Epidermal melanocyte (primary cell): ENCODE data around the gene ZCCHC4.
"Not testable (repeated sequence)": the region's sequence is repeated elsewhere in the genome, so short reads cannot be mapped to it uniquely, and the experiment has no call there.

Source experiments
- DNase-seq: peaks from one replicate; pipeline ENCODE4 v3.0.0; 2011; ENCODE audit warnings: low spot score; ENCODE audit not compliant: insufficient read length

The ZCCHC4 gene

DNA sequence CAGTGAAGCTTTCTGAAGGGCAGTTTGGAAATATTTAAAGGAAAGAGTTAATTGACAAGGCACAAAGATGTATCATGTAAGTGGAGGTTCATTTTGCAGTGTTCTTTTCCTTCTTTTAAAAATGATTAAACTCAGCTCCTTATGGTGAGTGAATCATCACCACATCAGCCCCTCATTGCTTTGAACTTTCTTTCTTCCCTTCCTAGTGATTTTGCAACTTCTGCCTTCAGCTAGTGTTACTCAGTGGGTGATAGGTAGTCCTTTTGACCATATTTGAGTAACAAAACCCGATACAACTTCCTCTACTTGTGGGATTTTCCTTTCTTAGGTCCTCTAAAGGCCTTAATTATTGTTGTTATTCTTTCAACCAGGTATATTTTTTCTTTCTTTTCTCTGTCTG, 8.2 kb downstream of the ZCCHC4 start:
- DNase-seq = no peak

DNA sequence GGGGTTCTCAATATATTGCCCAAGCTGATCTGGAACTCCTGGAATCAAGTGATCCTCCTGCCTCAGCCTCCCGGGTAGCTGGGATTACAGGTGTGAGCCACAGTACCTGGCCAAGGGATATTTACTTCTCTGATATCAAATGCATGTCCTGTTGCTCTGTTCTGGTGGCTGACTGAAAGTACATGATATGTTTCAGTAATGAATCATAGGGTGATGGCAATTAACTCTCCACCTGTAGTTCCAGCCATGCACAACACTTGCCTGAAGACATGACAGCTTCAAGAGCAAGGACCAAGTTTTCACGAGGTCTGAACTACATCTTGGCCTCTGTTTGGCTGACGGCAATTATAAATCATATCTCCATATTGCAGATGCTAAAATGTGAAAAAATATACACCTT, 9.1 kb downstream of the ZCCHC4 start:
- no peak for DNase-seq

DNA sequence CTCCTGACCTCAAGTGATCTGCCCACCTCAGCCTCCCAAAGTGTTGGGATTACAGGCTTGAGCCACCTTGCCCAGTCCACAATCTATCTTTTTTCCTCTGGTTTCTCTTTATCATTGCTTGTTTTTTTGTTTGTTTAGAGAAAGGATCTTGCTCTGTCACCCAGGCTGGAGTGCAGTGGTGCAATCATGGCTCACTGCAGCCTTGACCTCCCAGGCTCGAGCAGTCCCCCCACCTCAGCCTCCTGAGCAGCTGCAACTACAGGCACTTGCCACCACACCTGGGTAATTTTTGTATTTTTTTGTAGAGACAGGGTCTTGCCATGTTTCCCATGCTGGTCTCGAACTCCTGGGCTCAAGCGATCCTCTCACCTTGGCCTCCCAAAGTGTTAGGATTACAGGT, 15.9 kb downstream of the ZCCHC4 start:
- not testable (repeated sequence) for DNase-seq

DNA sequence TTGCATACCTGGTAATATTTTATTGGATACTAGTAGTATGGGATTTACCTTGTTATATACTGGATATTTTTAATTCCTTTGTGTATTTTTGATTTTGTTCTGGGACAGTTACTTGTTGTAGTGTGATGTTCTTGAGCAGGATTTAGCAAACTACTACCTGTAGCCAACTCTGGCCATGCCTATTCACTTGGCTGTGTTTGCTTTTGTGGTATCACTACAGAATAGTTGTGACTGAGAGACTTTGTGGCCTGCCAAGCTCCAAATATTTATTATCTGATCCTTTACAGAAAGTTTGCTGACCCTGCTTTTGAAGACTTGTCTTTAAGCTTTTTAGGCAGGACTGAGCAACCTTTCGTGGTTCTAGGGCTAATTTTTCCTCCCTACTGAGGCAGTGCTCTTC, 17.8 kb downstream of the ZCCHC4 start:
- DNase-seq = no peak

DNA sequence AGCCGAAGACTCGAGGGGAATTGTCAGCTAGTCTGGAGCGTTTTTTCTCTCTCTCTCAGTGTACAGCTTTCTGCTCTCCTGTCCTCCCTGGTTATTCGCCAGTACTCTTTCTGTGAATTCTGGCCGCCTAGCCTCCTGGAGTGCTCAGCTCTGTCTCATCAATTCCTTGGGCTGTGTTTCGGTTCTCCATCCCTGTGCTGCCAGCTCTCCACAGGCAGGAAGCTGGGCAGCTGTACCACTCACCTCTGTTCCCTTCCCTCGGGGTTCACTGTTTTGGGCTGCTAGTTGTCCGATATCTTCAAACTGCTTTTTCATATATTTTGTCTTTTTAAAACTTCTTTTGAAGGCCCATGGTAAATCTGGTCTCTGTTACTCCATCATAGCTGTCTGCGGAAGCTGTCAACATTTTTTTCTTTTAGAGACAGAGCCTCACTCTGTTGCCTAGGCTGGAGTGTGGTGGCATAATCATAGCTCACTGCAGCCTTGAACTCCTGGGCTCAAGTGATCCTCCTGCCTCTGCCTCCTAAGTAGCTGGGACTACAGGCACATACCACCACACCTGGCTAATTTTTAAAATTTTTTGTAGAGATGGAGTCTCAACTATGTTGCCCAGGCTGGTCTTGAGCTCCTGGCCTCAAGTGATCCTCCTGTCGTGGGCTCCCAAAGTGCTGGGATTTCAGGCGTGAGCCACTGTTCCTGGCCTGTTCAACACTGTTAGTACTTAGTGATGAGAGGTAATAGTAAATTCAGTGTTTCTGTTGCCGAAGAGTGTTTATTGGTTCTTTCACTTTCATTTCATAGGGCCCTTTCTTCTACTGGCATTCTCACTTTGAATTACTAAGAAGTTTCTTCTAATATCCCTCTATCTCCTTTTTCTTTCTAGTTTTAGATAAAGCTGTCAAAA, 18.6 kb downstream of the ZCCHC4 start:
- no peak for DNase-seq

DNA sequence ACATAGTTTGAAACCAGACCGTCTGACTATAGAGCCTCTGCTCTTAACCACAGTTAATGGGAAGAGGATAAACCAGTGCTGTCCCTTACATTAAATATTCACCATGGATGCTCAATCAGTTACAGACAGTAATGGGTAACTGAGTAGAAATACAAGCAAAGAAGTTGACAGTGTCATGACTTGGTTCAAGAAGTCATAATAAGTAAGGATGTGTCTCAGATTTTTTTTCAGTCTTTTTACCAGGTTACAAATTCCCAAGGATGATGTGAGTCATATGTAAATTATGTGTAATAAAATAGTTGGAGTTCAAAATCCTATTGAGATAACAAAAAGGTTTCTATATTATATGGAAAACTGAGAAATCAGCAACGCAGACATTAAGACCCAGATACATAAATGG, 31.1 kb downstream of the ZCCHC4 start:
- no peak for DNase-seq

GRCh38 chr4:25345744-25346143, 33.2 kb downstream of the ZCCHC4 start:
- DNase-seq = no peak

GRCh38 chr4:25346913-25347312, 34.3 kb downstream of the ZCCHC4 start:
- DNase-seq = no peak

- no peak for DNase-seq
Measured at GRCh38 chr4:25347473-25347872, 34.9 kb downstream of the ZCCHC4 start.

DNA sequence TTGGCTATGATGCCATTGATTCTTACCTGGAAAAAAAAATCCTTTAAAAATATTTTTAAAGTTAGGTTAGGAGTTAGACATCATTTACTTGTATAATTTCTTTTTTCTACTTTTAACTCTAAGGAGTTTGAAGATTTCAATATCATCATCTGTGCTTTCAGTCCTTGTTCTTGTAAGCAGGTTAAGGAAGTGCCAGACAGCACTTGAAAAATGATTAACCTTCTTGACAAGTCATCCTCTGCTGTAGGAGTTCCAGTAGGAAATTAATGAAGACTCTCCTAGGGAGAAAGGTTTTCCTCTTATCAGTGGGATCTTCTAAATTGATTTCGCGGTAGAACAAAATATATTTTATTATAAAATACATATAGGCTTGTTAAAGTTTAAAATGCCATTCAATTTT, 35.4 kb downstream of the ZCCHC4 start:
- no peak for DNase-seq

- DNase-seq = no peak
Measured at GRCh38 chr4:25350561-25350960, 38.0 kb downstream of the ZCCHC4 start.

DNA sequence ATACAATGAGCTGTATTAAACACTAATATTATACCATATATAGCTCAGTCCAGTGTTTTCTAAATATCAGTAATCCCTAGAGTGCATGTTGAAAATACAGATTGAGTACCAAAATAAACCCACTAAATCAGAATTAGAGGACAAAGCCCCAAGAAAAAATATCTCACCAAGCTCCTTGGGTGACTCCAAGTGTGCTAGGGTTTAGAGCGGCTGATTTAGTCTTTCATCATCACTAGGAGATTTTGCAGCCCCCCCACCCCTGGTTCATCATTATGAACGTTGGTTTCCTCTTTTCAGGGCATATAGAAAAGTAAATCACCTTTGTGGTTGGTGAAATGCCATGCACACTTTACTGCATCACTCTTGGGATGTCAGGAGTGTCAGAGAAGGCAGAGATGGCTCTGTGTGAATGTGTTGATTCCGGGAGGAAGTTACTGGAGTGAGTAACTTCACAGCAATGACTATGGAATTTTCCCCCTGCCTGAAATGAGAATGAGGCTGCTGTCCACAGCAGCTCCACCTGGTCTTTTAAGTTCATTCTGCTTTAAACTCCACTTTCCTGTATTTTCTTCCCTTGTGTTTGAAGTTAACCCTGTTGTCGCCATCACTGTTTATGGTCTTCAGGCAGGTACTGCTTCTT, 39.3 kb downstream of the ZCCHC4 start:
- DNase-seq = no peak

- no peak for DNase-seq
Measured at GRCh38 chr4:25356068-25356467, 43.5 kb downstream of the ZCCHC4 start.

- no peak for DNase-seq
Measured at GRCh38 chr4:25358515-25359275, 46.1 kb downstream of the ZCCHC4 start.

DNA sequence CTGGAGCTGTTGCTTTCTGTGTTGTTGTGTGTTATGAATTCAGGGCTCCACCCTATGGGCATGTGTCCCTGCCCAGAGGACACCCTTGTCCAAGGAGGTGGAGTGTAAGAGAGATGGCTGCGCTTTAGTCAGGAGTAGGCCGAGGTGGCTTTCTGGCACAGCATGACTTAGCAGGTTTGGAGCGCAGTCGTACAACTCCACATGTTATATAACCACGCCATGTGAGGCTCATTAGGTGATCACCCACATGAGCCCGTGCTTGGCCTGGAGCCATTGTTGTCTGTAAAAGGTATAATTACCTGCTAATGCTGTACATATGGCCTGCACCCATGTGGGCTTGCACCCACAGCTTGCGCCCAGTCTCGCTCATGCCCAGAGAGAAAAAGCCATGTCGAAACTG, 48.7 kb downstream of the ZCCHC4 start:
- no peak for DNase-seq

DNA sequence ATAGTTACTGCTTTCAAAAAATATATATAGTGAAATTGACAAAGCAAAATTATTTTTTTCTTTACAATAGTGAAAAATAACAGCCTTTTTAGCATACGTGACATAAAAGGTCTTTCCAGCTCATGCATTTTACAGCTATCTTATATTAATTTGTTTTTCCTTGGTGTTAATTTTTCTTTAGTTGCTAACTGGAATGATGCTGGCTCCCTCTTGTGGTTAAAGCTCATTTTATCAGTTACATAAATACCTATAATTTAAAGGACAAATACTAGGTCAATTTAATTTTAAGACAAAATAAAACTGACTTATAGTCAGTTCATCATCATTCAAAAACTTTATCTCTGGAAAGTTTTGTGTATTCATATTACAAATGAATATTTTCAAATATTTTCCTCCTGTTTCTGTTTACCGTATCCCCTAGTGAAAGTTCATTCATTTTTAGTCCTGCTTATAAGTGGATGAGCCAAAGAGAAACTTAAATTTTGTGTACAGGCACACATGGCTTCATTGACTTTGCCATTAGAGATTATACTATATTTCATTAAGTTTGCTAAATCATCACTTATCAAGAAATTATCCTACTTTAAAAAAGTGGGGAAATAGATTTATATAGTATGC, 54.5 kb downstream of the ZCCHC4 start:
- no peak for DNase-seq

DNA sequence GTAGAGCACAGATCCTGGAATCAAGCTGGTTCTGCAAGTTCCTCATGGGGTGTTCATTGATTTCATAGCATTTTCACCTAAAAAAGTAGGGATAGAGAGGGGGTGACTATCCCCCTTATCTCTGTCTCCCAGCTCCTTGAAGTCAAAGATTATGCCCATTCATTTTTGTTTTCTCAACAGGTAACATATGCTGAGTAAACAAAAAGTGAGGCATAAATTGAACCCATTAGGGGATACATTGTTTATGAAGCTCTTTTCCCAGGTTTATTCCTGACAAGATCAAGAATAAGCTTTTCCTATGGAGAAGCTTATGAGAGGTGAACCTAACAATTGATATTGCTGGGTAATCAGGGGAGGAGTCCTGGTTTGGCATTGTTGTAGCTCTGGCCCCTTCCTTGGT, 55.3 kb downstream of the ZCCHC4 start:
- no peak for DNase-seq

DNA sequence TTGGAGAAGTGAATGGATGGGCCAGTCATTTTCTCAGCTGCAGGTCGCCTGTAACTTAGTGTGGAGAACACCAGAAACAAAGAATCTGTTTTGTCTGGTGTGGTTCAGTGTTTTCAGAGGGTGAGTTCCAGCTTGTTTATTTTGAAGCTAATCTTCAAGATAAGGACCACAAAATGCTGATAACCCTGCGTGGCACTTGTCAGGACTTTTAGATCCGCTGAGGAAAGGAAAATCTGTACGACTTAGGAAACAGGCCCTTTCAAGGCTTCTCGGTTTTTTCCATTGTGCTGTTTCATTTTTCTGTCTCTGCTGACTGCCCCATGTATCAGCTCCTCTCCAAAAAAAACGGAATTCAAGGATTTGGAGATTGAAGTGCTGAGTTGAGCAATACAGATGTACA, 55.7 kb downstream of the ZCCHC4 start:
- DNase-seq = no peak

GRCh38 chr4:25370242-25370641, 57.7 kb downstream of the ZCCHC4 start:
- DNase-seq = no peak

DNA sequence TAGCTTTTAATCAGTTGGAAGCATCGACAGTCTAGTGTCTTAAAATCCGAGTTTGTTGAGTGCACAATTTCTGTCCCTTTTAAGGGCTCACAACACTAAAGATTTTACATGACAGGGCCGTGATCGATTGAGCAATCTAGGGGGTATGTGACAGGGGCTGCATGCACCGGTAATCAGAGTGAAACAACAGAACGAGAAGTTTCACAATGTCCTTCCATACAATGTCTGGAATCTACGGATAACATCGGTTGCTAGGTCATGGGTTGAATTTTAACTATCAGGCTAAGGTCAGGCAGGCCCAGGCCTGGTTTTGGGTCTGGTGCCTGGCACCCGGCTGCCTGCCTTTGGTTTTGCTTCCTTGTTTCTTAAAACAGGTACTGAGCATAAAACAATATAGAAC, 60.0 kb downstream of the ZCCHC4 start:
- not testable (repeated sequence) for DNase-seq

DNA sequence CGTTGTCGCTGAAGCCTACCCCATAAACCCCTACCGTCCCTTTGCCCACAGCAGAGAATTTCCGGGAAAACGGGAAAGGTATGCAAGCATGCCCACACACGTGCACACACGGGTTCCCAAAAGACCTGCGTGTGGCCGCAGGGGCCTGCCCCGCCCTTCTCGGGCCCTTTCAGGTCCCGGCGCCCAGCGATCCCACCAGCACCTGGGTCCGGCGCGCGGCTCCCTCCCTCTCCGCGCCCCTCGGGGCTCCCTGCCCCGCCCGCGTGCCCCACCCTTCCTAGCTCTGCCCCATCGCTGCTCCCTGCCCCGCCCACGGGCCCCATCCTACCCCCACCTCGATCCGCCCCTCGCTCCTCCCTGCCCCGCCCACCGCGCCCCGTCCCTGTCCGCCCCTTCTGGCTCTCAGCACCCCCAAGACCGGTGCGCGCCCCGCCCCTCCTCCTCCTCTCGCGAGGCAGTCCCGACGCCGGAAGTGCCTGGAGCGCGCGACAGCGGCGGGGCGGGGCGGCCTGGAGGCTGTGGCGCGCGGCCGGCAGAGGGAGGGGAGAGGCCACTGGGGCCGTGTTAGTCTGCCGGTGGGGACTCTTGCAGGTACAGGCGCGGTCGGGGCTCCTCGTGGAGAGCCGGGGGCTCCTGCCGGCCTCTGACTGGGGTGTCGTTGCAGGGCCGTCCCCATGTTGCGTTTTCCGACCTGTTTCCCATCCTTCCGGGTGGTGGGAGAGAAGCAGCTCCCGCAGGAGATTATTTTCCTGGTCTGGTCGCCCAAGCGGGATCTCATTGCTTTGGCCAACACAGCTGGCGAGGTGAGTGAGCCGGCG, 64.4 kb downstream of the ZCCHC4 start, which contains the start of gene ANAPC4:
ANAPC4 (plus strand) TSS at position 510 of the 818 bp plus-strand sequence; CDS start at position 675, 165 bp downstream.
- DNase-seq = peak; percentile 79
